Measurements from ENCODE around the gene RMND5A. TPM values are rescaled to one million over a fixed set of nuclear protein-coding genes. Genes with fewer than 3 reads are reported as not detected.
"Not testable (repeated sequence)": the region's sequence is repeated elsewhere in the genome, so short reads cannot be mapped to it uniquely, and the experiment has no call there.

RMND5A gene
- total RNA-seq, 2 donors from 2014 or later: 64.0 to 77.8 TPM

GRCh38 chr2:86706220-86706619, 13.9 kb upstream of the RMND5A start:
- intact Hi-C loops (cut with DNase I, micrococcal nuclease): no loop called here
- DNase-seq: no peak
- ATAC-seq: peak; percentile 46

DNA sequence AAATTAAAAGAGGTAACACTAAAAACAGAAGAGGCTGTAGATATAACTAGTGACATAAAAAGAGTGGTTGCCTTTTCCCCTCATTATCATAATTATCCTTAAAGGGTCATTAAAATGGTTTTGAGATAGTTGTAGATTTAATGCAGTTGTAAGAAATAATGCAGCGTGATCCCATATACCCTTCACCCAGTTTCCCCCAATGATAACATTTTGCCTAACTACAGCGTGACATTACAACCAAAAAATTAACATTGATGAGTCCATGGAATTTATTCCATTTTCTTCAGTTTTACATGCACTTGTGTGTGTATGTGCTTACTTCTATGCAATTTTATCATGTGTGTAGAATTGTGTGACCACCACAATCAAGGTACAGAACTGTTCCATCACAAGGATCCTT, 13.2 kb upstream of the RMND5A start:
- no peak for DNase-seq
- intact Hi-C loops (cut with DNase I, micrococcal nuclease): no loop called here
- no peak for ATAC-seq

- DNase-seq; intact Hi-C loops (cut with DNase I, micrococcal nuclease); ATAC-seq: not testable (repeated sequence)
Measured at GRCh38 chr2:86708126-86708525, 12.0 kb upstream of the RMND5A start.

GRCh38 chr2:86714579-86715173, 5.4 kb upstream of the RMND5A start:
- DNase-seq; intact Hi-C loops (cut with DNase I, micrococcal nuclease): not testable (repeated sequence)
- peak; percentile 63 for ATAC-seq

DNA sequence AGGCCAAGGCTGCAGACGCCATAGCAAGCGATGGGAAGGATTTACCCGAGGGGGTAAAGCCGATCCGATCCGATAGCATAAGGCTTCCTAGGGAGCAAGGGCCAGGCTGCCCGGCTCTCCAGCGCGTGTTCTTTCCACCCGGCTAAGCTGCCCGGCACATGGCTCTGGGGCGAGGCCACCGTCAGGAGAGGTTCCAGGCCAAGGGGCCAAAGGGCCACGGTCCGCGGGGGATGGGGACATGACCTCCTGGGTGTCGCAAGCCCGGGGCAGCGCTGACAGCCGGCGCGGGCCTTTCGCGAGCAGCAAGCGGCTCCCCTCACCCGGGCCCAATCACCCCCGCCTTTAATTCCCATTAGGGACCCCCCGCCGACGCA, 841 bp upstream of the RMND5A start:
- intact Hi-C loops (cut with DNase I, micrococcal nuclease); DNase-seq: not testable (repeated sequence)
- peak; percentile 53 for ATAC-seq

- intact Hi-C loops (cut with DNase I, micrococcal nuclease): not testable (repeated sequence)
- peak; percentile 12 for ATAC-seq
- DNase-seq: peak; percentile 52 to 63
Measured at GRCh38 chr2:86720540-86721320, 639 bp downstream of the RMND5A start.

GRCh38 chr2:86725706-86726105, 5.6 kb downstream of the RMND5A start:
- ATAC-seq; DNase-seq; intact Hi-C loops (cut with DNase I, micrococcal nuclease): not testable (repeated sequence)

DNA sequence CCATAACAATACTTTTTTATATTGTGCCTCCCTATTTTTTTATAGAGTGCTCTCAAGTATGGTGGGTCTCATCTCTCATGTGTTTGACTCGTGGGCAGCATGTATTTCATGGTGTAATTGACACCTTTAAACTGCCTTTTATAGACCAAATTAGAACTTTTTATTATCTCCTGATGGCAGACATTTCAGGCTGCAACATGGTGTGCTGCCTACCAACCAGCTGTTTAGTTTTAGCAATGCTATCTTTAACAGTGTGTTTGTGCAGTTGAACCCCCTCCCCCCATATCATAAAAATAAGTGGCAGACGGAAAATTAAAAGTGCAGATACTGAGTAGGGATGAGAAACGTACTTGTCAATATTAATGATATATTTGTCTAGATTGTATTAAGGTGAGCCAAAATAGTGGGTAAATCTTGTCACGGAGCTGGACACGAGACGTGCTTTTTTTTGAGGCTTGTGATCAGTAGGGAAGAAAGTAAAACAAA, 12.0 kb downstream of the RMND5A start:
- peak; percentile 68 for ATAC-seq
- DNase-seq; intact Hi-C loops (cut with DNase I, micrococcal nuclease): not testable (repeated sequence)

GRCh38 chr2:86732837-86733236, 12.7 kb downstream of the RMND5A start:
- ATAC-seq; DNase-seq; intact Hi-C loops (cut with DNase I, micrococcal nuclease): not testable (repeated sequence)

DNA sequence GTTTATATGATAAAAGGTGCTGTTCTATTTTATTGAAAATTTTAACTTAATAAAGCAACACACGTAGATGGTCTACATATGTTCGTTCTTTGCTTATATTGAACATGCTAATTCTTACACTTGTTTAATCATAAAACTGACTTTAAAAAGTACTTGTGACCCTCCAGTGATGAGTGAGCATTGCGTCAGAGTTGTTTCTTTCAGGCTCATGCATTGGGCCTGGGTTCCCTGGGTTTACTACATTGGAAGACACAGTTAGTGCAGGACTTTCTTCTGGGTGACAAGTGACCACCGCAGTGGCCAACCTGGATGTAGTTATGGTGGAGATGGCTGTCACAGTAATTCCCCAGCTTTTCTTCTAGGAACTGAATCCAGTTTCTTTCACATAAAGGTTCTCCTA, 13.4 kb downstream of the RMND5A start:
- intact Hi-C loops (cut with DNase I, micrococcal nuclease); DNase-seq; ATAC-seq: not testable (repeated sequence)

DNA sequence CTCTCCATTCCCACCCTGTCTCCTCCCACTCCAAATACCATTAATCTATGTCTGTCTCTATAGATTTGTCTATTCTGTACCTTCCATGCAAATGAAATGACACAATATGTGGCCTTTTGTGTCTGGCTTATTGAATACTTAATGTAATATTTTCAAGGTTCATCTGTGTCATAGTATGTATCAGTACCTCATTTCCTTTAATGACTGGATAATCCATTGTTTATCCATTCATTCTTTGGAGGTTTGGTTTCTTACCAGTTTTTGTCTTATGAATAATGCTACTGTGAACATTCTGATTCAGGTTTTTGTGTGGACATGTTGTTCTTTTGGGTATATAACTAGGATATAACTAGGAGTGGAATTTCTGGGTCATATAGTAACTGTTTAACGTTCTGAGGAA, 14.8 kb downstream of the RMND5A start:
- DNase-seq; ATAC-seq; intact Hi-C loops (cut with DNase I, micrococcal nuclease): not testable (repeated sequence)

- DNase-seq; intact Hi-C loops (cut with DNase I, micrococcal nuclease): not testable (repeated sequence)
- peak; percentile 76 for ATAC-seq
Measured at GRCh38 chr2:86739485-86739884, 19.4 kb downstream of the RMND5A start.

DNA sequence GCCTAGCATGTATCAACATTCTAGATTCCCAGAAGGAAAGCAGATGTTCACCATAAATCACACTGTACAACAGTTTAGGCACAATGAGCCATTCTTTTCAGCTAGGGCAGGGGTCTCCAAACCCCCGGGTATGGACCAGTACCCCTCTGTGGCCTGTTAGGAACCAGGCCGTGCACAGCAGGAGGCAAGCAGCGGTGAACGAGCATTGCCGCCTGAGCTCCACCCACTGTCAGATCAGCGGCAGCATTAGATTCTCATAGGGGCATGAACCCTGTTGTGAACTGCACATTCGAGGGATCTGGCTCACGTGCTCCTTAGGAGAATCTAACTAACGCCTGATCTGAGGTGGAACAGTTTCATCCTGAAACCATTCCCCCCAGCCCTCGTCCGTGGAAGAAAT, 19.8 kb downstream of the RMND5A start:
- intact Hi-C loops (cut with DNase I, micrococcal nuclease); ATAC-seq; DNase-seq: not testable (repeated sequence)

DNA sequence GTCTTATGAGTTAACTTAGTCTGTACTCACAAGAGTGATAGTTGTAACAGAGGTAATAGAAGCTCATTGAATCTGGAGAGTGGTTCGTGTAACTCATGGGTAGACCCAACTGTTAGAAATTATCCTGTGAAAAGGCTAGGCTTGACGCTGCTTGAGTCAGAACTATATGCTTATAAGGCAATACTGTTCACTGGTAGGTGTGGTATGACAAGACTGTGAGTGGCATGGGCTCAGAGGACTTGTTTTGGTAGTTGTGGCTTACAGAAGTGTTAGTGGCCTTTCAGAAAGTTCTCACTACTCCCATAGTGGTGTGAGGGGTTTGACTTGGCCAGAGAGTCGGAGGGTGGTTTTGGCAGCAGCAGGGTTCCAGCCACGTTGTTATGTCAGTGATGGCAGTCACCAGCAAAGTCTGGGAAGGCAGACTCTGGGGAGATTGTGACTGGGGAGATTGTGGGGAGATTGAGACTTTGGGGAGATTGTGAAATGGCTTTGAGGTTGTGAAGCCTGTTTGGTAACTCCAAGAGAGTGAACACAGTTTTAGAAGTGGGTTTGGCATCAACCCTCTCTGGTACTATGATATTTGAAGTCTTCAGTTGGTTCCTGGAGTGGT, 21.9 kb downstream of the RMND5A start:
- ATAC-seq; intact Hi-C loops (cut with DNase I, micrococcal nuclease); DNase-seq: not testable (repeated sequence)

DNA sequence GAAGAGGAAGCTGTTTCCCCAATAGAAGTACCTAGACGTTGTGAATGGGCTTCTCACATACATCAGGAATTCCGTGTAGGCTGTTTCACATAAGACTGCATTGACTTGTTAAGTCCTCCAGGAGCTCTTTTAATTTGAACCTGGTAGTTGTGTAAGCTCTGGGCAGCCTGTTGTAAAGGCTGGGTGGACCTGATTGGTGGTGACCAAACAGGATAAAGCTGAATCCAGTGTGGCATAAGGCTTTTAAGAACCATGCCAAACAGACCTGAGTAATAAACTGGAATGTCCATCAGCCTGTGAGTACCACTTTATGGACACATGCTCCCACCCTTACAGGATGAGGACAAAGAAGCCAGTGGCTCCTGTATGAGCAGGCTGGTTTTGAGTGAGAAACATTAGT, 24.1 kb downstream of the RMND5A start:
- ATAC-seq: peak; percentile 25
- intact Hi-C loops (cut with DNase I, micrococcal nuclease): no loop called here
- no peak for DNase-seq

DNA sequence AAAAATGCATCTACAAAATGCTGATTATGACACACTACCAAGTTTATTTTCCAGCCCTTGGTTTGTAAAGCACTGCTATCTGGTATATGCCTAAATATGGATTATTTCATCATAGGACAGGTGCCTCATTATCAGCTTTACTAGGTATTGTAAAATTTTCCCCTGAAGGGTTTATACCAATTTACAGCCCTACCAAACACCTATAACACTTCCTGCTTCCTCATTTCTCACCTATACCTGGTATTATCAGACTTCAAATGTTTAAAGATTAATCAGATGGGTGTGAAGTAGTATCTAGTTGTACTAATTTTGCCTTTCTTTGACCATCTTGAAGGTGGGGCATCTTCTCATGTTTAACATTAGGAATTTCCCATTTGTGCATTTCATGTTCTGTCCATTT, 26.8 kb downstream of the RMND5A start:
- ATAC-seq (peak; percentile 94), DNase-seq (no peak)
- intact Hi-C loops (cut with DNase I, micrococcal nuclease): no loop called here

- intact Hi-C loops (cut with DNase I, micrococcal nuclease): no loop called here
- no peak for DNase-seq
- ATAC-seq: peak; percentile 44
Measured at GRCh38 chr2:86747711-86748639, 27.9 kb downstream of the RMND5A start.

DNA sequence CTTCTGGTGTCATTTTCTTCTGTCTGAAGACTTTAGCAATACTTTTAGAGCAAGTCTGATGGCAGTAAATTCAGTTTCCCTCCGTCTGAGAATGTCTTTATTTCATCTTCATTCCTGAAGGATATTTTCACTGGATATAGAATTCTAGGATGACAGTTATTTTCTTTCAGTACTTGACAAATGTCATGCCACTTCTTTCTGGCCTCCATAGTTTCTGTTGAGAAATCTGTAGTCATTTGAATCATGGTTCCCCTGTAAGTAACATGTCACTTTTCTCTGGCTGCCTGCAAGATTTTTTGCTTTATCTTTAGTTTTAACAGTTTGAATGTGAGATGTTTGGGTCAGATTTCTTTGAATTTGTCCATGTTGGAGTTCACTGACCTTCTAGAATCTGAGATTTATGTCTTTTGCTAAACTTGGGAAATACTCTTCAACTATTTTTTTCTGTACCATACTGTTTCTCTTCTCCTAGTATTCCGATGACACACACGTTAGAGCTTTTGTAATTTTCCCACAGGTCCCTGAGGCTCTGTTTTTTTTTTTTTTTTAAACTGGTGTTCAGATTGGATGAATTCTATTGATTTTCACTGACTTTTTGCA, 30.2 kb downstream of the RMND5A start:
- DNase-seq (no peak), ATAC-seq (no peak)
- intact Hi-C loops (cut with DNase I, micrococcal nuclease): no loop called here

Data from left colon (tissue), 2 donors.